GM13977 (cell line): ENCODE data around the gene RRN3.
"Not testable (repeated sequence)": the region's sequence is repeated elsewhere in the genome, so short reads cannot be mapped to it uniquely, and the experiment has no call there.

Experiments
- DNase-seq: peaks from one replicate; pipeline ENCODE4 v3.0.0; 2012; ENCODE audit warnings: low spot score
- in situ Hi-C: fragments of 300-500 bp; cut with MboI; formaldehyde crosslinking; loops from one replicate; pipeline ENCODE4 v1.12.0; 2022; ENCODE audit warnings: low sequenced_read_pairs, low pct_unique_long_range_greater_than_20kb, mixed read lengths, inconsistent platforms; ENCODE audit not compliant: unreplicated experiment
- TF ChIP-seq, protein P1 (sequence below): IDR thresholded peaks from 2 replicates; pipeline ENCODE4 v1.5.1; 2012; ENCODE audit warnings: mild to moderate bottlenecking, control low read depth; ENCODE audit not compliant: insufficient read depth; ENCODE audit errors: extremely low read depth, missing control alignments

RRN3 gene

DNA sequence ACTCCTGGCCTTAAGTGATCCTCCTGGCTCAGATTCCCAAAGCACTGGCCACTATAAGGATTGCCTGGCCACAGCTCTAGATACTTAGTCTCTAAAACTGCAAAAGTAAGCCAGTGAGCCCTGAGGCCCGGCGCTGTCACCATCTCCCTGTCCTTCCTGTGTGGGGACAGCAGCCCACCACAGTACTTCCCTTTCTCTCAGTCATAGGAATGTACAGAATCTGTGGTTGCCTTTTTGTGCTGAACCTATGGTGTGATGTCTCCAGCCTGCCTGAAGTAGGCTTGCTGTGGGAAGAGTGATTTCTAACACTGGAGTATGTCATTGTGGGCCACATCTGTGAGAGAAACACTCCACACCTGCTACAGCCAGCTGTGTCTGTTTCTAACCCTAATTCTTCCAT lies 62.9 kb downstream of the RRN3 start:
- TF ChIP-seq, protein P1, sequence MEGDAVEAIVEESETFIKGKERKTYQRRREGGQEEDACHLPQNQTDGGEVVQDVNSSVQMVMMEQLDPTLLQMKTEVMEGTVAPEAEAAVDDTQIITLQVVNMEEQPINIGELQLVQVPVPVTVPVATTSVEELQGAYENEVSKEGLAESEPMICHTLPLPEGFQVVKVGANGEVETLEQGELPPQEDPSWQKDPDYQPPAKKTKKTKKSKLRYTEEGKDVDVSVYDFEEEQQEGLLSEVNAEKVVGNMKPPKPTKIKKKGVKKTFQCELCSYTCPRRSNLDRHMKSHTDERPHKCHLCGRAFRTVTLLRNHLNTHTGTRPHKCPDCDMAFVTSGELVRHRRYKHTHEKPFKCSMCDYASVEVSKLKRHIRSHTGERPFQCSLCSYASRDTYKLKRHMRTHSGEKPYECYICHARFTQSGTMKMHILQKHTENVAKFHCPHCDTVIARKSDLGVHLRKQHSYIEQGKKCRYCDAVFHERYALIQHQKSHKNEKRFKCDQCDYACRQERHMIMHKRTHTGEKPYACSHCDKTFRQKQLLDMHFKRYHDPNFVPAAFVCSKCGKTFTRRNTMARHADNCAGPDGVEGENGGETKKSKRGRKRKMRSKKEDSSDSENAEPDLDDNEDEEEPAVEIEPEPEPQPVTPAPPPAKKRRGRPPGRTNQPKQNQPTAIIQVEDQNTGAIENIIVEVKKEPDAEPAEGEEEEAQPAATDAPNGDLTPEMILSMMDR: no peak
- no peak for DNase-seq
- in situ Hi-C loops: no loop called here

- DNase-seq, in situ Hi-C loops: not testable (repeated sequence)
Observed at GRCh38 chr16:15029749-15030148, 64.3 kb downstream of the RRN3 start.

GRCh38 chr16:15028801-15029698 lies 65.0 kb downstream of the RRN3 start:
- DNase-seq, in situ Hi-C loops: not testable (repeated sequence)

DNA sequence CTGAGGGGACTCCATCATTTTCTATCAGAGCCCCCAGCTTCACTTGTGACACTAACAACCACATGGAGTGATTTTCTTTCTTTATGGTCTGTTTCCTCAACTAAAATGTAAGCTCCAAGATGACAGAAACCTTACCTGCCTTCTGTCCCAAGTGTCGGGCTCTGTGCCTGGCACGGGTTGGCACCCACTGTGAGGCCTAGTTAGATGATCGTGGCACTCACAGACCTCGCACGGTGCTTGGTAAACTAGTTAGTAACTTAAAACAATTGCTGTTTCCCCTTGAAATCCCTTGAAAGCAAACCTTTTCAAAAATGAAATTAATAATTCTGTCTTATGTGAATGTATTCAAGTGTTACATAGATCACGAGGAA lies 65.7 kb downstream of the RRN3 start:
- DNase-seq, in situ Hi-C loops: not testable (repeated sequence)

- DNase-seq, in situ Hi-C loops: not testable (repeated sequence)
Observed at GRCh38 chr16:15027503-15028344, 66.3 kb downstream of the RRN3 start.

DNA sequence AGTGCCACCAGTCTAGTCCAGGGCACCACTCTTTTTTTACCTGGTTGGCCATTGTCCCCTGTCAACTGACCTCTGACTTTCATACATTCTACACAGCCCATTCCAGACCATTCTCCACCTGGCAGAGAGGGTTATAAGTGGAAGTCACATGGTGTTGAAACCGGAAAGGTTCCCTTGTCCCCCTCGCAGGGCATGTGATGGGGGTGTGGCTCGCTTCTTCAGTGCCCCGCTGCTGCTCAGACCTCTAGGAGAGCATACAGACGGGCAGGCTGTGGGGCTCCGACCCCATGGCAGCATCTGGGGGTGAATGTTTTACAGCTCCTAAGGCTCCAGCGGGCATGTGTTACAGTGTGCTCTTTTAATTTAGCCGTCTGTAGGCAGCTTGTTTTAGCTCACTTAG lies 67.0 kb downstream of the RRN3 start:
- in situ Hi-C loops, DNase-seq: not testable (repeated sequence)

- in situ Hi-C loops, DNase-seq: not testable (repeated sequence)
Observed at GRCh38 chr16:15025234-15025951, 68.7 kb downstream of the RRN3 start.

- DNase-seq, in situ Hi-C loops: not testable (repeated sequence)
Observed at GRCh38 chr16:15024858-15025199, 69.2 kb downstream of the RRN3 start.

DNA sequence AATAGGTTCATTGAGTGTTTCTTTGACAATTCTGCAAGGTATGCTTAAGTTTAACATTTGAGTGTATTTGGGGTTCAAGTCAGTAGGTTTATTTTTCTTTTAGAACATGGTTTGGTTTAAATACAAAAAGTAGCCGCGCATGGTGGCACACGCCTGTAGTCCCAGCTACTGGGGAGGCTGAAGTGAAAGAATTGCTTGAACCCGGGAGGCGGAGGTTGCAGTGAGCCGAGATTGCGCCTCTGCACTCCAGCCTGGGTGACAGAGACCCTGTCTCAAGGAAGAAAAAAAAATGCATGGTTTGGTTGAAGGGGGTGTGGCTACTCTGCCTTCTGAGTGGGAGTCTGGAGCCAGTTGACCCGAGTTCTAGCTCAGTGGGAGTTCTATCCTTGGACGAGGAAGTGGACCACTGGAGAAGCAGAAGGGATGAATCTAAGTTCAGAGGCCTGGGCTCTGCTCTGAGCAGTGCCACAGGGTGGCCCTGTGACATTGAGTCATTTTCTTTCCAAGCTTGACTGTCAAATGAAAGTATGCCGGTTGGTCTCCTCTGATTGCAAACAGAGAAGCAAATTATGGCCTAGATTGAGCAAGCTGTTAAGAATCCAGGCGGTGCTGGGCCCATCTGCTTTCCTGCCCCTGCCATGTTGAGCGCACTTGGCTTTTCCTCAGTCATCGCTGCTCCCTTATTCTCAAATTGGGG lies 70.5 kb downstream of the RRN3 start:
- in situ Hi-C loops, DNase-seq: not testable (repeated sequence)

- in situ Hi-C loops: not testable (repeated sequence)
- DNase-seq: peak; percentile 55
- TF ChIP-seq, protein P1: peak; percentile 53
Observed at GRCh38 chr16:15022194-15022593, 71.9 kb downstream of the RRN3 start.

DNA sequence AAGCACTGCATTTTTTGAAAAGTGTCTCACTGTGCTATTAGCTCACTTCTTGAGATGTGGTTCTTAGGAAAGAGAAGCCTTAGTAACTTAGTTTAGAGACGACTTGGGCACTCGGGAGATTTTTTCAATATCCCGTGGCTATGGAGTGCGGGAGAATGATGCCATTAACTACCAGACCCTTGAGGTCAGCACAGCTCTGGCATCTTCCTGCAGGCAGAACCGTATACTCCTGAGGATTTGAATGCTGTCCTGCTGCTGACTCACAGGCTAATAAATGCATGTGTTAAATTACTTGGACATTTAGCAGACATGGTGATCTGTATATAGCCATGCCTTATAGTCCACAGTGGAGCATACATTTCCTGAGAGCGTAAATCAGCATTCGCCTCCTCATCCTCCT lies 72.6 kb downstream of the RRN3 start:
- in situ Hi-C loops, DNase-seq: not testable (repeated sequence)

GRCh38 chr16:15016951-15017580 lies 77.0 kb downstream of the RRN3 start:
- DNase-seq, in situ Hi-C loops: not testable (repeated sequence)

DNA sequence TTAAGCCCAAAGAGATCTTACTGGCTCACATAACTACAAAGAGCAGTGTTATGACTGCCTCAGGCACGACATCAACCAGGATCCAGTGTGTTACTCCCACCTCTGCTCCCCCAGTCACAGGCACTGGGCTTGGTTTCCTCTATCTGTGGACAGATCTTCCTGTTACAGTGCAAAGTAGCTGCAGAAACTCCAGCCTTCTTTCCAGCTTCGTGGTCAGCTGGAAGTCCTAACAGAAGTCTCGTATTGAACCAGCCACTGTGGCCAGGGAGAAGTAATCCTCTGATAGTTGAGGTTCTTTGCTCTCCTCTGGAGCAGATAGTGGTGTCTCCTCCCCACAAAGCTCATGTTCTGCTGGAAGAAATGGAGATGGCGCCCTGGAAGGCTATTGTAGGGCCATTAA lies 77.7 kb downstream of the RRN3 start:
- in situ Hi-C loops, DNase-seq: not testable (repeated sequence)

DNA sequence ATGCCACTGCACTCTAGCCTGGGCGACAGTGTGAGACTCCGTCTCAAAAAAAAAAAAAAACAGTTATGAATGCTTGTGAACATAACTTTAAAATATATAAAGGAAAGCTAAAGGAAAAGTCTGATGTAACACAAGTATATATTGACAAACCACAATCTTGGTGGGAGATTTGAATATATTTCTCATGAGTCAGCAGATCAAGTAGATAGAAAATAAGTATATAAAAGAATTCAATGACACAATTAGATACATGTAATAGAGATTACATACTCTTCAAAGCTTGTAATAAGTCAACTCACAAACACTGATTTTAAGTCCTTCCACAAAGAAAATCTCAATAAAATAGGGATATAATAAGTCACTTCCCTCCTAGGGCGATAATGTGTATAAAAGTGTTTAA lies 78.4 kb downstream of the RRN3 start:
- in situ Hi-C loops: not testable (repeated sequence)

More for the DNA sequence above, 78.4 kb downstream of the RRN3 start:
- not testable (repeated sequence) for DNase-seq
